ENCODE measurements around the gene PCDH7.

DNA sequence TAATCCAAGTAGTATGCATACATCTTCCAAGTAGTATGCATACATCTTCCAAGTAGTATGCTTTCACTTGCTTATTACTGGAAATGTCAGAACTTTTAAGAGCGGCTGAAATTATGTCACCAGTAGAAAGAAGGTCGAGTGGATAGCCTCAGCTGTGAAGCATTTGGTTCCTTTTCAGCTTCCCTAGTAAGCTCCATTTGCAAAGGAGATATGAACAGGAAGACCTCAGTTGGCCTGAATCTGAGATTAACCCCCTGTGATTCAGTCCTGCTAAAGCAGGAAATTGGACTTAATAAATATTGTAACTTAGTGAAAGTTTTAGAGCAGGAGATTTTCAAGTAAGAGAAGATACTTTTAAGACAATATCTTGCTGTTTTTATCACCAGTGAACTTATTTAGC lies 48.1 kb downstream of the PCDH7 start:
- no peak for TF ChIP-seq CTCF (IDR thresholded peaks at IDR 0.05)
- TF ChIP-seq POLR2AphosphoS5 (IDR thresholded peaks at IDR 0.05; ENCODE audit: insufficient read depth in 1 of 2, low read depth in 1 of 2) = no peak
